ENCODE measurements around the gene PRRC2A. TPM values are rescaled to one million over a fixed set of nuclear protein-coding genes. Genes with fewer than 3 reads are reported as not detected.

Gene PRRC2A
- total RNA-seq (ENCODE audit: low replicate concordance) = 13.9 and 24.8 TPM in 2 replicates

DNA sequence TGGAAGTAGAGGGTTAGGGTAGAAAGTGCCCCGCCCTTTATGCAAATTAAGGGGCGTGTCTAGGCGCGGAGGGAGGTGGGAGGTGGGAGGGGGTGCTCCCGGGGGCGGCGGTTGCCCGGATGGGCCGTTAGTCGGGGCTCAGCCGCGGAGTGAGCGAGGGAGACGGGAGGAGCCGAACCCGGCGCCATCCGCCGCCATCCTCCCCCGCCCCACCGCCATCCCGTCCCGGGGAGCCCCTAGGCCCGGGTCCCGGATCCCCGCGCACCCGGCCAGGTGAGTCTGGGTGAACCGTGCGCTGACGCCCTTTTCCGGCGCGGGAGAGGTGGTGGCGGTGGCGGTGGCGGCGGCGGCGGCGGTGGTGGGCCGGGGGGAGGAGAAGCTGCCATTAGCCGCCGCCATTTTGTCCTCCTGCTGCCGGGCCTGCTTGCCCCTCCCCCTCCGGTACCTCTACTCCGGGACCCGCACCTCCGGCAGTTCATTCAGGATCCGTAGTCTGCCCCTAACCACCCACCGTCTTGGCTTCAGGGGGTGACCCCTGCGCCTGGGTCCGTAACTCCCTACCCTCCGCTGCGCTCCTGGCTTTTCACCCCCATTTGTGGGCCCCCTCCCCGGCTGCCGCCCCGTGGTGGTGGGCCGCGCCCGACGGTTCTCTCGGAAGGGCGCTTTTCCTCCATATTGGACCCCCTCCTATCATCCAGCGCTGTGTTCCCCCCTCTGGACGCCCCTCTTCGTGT is at the start of gene PRRC2A:
PRRC2A (plus strand) TSS at position 130 of the 734 bp plus-strand sequence. CDS start 2,075 bp downstream, outside the sequence.

GRCh38 chr6:31572041-31572911 is 48.2 kb upstream of the PRRC2A start, which contains the start of gene LTA:
TSS of gene LTA (plus strand) at chr6:31572289. CDS start at chr6:31572743, 454 bp downstream.

DNA sequence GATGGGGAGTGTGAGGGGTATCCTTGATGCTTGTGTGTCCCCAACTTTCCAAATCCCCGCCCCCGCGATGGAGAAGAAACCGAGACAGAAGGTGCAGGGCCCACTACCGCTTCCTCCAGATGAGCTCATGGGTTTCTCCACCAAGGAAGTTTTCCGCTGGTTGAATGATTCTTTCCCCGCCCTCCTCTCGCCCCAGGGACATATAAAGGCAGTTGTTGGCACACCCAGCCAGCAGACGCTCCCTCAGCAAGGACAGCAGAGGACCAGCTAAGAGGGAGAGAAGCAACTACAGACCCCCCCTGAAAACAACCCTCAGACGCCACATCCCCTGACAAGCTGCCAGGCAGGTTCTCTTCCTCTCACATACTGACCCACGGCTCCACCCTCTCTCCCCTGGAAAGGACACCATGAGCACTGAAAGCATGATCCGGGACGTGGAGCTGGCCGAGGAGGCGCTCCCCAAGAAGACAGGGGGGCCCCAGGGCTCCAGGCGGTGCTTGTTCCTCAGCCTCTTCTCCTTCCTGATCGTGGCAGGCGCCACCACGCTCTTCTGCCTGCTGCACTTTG is 45.1 kb upstream of the PRRC2A start, which contains the start of gene TNF:
TNF (plus strand) TSS at position 231 of the 567 bp plus-strand sequence; CDS start at position 408, 177 bp downstream.

DNA sequence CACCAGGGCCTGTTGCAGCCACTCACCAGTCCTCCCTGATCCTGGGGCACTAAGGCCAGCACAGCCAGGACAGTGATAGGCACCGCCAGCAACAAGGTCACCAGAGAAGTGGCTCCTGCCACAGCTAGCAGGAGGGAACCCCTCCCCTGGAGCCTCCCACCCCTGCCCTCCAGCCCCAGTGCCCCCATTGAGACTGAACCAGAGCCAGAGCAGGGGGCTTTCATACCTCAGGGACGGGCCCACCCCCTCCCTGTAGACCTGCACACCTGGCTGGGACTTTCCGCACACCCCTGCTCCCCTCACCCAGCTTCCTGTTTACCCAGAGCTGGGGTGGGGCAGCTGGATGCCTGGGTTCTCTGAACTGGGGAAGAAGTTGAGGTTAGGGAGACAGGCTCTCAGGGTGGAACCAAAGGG is 38.3 kb upstream of the PRRC2A start, which contains the start of gene LTB:
LTB (minus strand) TSS at position 195 of the 414 bp plus-strand sequence; CDS start at position 188, 7 bp downstream.

GRCh38 chr6:31586008-31586407 is 34.5 kb upstream of the PRRC2A start, which contains the start of gene LST1:
TSS of gene LST1 (plus strand) at chr6:31586277. CDS start at chr6:31587300, 1,023 bp downstream.

GRCh38 chr6:31614684-31615578 is 5.6 kb upstream of the PRRC2A start, which contains the start of gene AIF1:
TSS of gene AIF1 (plus strand) at chr6:31615234. CDS start at chr6:31615330, 96 bp downstream.

DNA sequence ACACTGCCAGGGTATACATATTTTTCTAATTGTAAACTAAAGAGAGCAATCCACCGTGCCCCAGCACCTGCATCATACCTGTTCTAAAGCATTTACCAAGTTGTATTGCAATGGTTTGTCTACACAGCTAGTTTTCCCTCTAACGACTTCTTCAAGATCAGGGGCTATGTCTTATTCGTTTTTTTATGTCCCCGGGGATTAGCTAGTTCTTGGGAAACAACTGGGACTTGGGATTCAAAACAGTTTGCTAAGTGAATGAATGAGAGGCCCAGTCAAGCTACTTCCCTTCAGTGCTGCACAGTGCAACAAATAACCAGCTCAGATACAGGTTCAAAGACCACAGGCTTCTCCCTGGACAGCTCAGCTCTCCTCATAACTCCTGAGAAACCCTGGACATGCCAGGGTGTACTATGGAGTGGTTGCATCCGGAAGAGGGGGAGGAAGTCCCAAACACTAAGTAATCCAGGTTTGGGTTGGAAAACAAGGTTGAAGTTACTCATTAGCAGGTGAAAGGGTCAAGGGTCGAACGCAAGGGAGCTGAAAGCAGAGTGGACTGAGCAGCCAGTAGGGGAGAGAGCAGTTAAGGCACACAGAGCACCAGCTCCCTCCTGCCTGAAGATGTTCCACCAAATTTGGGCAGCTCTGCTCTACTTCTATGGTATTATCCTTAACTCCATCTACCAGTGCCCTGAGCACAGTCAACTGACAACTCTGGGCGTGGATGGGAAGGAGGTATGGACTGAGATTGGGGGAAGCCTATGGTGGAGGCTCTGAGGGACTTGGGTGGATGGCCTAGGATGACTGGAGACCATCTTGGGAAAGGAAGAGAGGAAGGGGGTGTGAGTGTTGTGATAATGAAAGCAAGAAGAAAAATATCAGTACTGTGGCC is 35.1 kb downstream of the PRRC2A start, which contains the start of gene APOM:
APOM (plus strand) TSS at position 546 of the 889 bp plus-strand sequence; CDS start at position 619, 73 bp downstream.

GRCh38 chr6:31660381-31661261 is 40.1 kb downstream of the PRRC2A start, which contains the start of gene C6orf47:
TSS of gene C6orf47 (minus strand) at chr6:31660778. CDS start at chr6:31659947, 831 bp downstream.

GRCh38 chr6:31664790-31665500 is 44.4 kb downstream of the PRRC2A start, which contains the start of gene GPANK1:
TSS of gene GPANK1 (minus strand) at chr6:31664997. CDS start at chr6:31664478, 519 bp downstream.

DNA sequence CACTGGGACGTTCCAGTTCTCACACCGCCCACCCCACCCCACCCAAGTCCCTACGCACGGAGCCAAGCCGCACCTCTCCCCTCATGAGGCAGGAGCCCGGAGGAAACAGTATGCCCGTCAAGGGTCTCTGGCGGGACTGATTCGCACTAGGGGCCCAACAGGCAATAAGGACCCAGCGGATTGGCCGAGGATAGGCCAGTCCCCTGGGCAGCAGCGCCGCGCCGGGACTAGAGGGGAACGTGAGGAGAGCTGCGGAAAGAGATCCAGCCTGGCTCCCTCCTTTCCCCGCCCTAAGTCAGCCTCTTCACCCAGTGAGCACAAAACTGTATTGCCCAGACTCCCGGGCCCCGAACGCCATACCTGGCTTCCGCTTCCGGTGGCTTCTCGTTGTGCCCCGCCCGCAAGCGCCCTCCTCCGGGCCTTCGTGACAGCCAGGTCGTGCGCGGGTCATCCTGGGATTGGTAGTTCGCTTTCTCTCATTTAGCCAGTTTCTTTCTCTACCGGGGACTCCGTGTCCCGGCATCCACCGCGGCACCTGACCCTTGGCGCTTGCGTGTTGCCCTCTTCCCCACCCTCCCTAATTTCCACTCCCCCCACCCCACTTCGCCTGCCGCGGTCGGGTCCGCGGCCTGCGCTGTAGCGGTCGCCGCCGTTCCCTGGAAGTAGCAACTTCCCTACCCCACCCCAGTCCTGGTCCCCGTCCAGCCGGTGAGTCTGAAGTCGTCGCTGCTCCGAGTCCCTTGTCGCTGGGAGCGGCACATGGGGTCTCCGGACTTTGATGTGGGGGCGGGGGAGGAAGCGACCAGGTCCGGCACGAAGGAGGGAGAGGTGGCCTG is 45.2 kb downstream of the PRRC2A start, which contains the start of gene CSNK2B:
CSNK2B (plus strand) TSS at position 580 of the 836 bp plus-strand sequence. CDS start 752 bp downstream, outside the sequence.

DNA sequence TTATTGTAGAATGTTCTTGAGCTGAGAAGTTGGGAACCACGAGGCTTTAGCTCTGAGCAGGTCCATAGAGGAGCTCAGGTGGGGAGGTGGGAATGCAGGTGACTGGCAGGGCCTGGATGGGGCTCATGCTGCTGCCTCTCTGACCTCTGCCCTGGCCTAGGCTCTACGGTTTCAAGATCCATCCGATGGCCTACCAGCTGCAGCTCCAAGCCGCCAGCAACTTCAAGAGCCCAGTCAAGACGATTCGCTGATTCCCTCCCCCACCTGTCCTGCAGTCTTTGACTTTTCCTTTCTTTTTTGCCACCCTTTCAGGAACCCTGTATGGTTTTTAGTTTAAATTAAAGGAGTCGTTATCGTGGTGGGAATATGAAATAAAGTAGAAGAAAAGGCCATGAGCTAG is 49.2 kb downstream of the PRRC2A start, which contains the start of gene LY6G5B:
LY6G5B (plus strand) TSS at position 301 of the 400 bp plus-strand sequence. CDS start 975 bp downstream, outside the sequence.

GRCh38 chr6:31680226-31681134 is 60.0 kb downstream of the PRRC2A start, which contains the start of gene LY6G5C:
TSS of gene LY6G5C (minus strand) at chr6:31681067. CDS start at chr6:31680373, 694 bp downstream.

